Ovary (tissue), 9 donors: Measurements from ENCODE around the gene RIOX2. TPM values are rescaled to one million over a fixed set of nuclear protein-coding genes. Genes with fewer than 3 reads are reported as not detected.

Experiments used
- DNase-seq, 5 donors: peaks; one replicate each; pipeline ENCODE4 v3.0.0-alpha.2; 2019 to 2020
- H3K27ac ChIP-seq, 2 donors: fragments of 200-600 bp; one replicate each; pipeline versions ENCODE4 v1.5.1 to v1.8.0; 2019 to 2022
- H3K27me3 ChIP-seq: fragments of 200-600 bp; one replicate; pipeline ENCODE4 v1.8.0; 2022
- H3K36me3 ChIP-seq: fragments of 200-600 bp; sonication (generic); one replicate; pipeline ENCODE4 v1.5.1; 2019
- H3K4me1 ChIP-seq: one replicate; pipeline ENCODE4 v1.8.1; 2013; ENCODE audit warnings: mild to moderate bottlenecking, moderate library complexity; ENCODE audit not compliant: insufficient read depth
- H3K4me3 ChIP-seq: fragments of 200-600 bp; sonication (generic); one replicate; pipeline ENCODE4 v1.5.1; 2017
- H3K9me3 ChIP-seq, 2 donors: fragments of 200-600 bp in 1 of 2; sonication (generic) in 1 of 2; one replicate each; pipeline versions ENCODE4 v1.5.1 to v1.8.1; 2013 to 2019; ENCODE audit warnings: mild to moderate bottlenecking in 1 of 2, moderate library complexity in 1 of 2
- CTCF ChIP-seq, 3 donors: fragments of 450-650 bp in 2 of 3; fragments of 200-600 bp in 1 of 3; IDR thresholded peaks; one replicate each; pipeline versions ENCODE4 v1.5.1 to v1.8.0; 2016 to 2022; ENCODE audit warnings: antibody characterized with exemption in 3 of 3, mild to moderate bottlenecking in 1 of 3
- EP300 ChIP-seq: sonication (generic); formaldehyde crosslinking; IDR thresholded peaks from one replicate; pipeline ENCODE4 v1.6.1; 2017; ENCODE audit warnings: antibody characterized with exemption
- POLR2A ChIP-seq: fragments of 450-650 bp; IDR thresholded peaks from one replicate; pipeline ENCODE4 v1.6.1; 2017; ENCODE audit warnings: antibody characterized with exemption, mild to moderate bottlenecking, moderate library complexity
- WGBS, 3 donors: extraction: QIAGEN DNeasy Blood & Tissue Kit in 1 of 3; methylation state at CpG; one replicate each; pipeline versions ENCODE4 v1.1.5 to v1.1.7; 2013 to 2017; 5-methylcytosine and 5-hydroxymethylcytosine counted together
- intact Hi-C, 4 donors: fragments of 100-400 bp; cut with DNase I; formaldehyde crosslinking; loops; one replicate each; pipeline versions ENCODE4 v1.11.0 to v1.15.1; 2022 to 2023
- polyA plus RNA-seq, 2 donors: library from polyadenylated mRNA; stranded (reverse); fragments of 200-250 nt in 1 of 2; fragments of 350-450 nt in 1 of 2; fragmentation: Illumina TruSeq in 1 of 2; extraction: RNeasy Lipid Tissue Mini Kit (QIAGEN cat#74804) in 1 of 2; gene quantifications; one replicate each; pipeline ENCODE4 v1.2.3, GENCODE V29; 2013 to 2014
- total RNA-seq, 7 donors: library from RNA; depleted of rRNA in 2 of 7; stranded (reverse); fragments of >200 nt in 2 of 7; fragmentation: NEBNext Ultra II Directional in 3 of 7; extraction: Animal tissue kit (Norgen Biotek cat#: 25700) in 3 of 7; gene quantifications; one replicate each; pipeline versions ENCODE4 v1.1.0 to v1.2.4, GENCODE V29; 2016 to 2023
- donor health status: DM: no; HTN: no; CAD: no; lungs with moderate emphysema.
- donor health status: DM: no; HTN: no; CAD: no.
- donor health status: Bipolar disorder and iron deficiency.
- donor health status: DM: yes; HTN: yes; CAD: no.
- donor health status: DM: no; HTN: no; CAD: no.
- donor health status: DM: yes; HTN: yes; CAD: no.

The RIOX2 gene
- total and polyA plus RNA-seq, 9 donors, result 10.3 to 36.7 (median 22.7) TPM

DNA sequence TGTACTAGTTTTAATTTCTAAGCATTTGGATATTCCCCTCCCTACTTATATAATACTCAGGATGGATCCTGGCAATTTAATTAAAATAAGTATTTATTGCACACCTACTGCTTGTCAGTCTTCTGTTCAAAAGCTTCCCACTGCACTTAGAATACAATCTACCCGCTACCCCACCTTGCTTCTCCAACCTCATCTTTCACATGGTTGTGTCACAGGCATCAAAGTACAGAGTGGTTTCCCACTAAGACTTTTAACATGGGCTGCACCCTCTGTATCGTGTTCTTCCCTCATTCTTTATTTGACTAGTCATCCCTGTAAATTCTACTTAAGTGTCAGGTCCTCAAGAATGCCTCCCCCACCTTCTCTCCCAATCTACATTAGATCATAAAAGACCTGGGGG, 35.0 kb downstream of the RIOX2 start:
- Histone ChIP-seq H3K27ac (no peak overlapping the region), H3K27me3 (no peaks in the 10 kb centered on the region), H3K4me1 (no peaks in the 10 kb centered on the region), H3K9me3 (no peaks in the 10 kb centered on the region), H3K4me3 (no peak overlapping the region), H3K36me3 (no peaks in the 10 kb centered on the region)
- DNase-seq, result no peak
- WGBS, 3 donors, result 85 to 91% (median 87%) methylated on average over 2 of the region's 2 CpGs
- TF ChIP-seq POLR2A (no peak), CTCF (IDR thresholded peaks at IDR 0.05) (no peak), EP300 (no peak)
- intact Hi-C loops, result no loop called here

DNA sequence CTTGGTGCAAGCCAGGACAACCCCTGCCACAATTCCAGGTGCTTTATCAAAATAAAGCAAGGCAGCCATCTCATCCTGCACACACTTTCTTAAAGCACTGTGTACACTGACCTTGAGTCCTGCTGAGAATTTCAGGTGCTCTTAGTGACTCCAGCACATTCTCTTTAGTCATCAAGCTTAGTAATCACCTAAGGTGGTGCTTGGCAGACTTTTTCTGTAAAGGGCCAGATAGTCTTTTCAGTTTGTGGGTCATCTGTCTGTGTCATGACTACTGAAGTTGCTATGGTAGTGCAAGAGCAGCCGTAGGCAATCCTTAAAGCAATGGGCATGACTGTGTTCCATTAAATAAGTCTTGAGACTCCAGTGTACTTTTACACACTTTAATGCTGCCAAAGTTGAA, 36.4 kb downstream of the RIOX2 start:
- DNase-seq, result no peak
- H3K4me3 ChIP-seq, result no peak overlapping the region
- TF ChIP-seq CTCF (IDR thresholded peaks at IDR 0.05) (no peak), POLR2A (no peak), EP300 (no peak)
- no peaks in the 10 kb centered on the region for H3K36me3 ChIP-seq
- intact Hi-C loops, result no loop called here
- no peak overlapping the region for H3K27ac ChIP-seq
- 96 to 100% (median 97%) methylated on average over 1 of the region's 1 CpG for WGBS, 3 donors
- no peaks in the 10 kb centered on the region for H3K27me3 ChIP-seq
- no peaks in the 10 kb centered on the region for H3K4me1 ChIP-seq
- H3K9me3 ChIP-seq, result no peaks in the 10 kb centered on the region

- no peak overlapping the region for H3K4me3 ChIP-seq
- H3K27ac ChIP-seq, result no peak overlapping the region
- WGBS, 3 donors, result 85 to 94% (median 90%) methylated on average over 3 of the region's 3 CpGs
- no peaks in the 10 kb centered on the region for H3K27me3 ChIP-seq
- H3K36me3 ChIP-seq, result no peaks in the 10 kb centered on the region
- no peak for DNase-seq
- intact Hi-C loops, result no loop called here
- TF ChIP-seq POLR2A (no peak), CTCF (IDR thresholded peaks at IDR 0.05) (no peak), EP300 (no peak)
- no peaks in the 10 kb centered on the region for H3K9me3 ChIP-seq
- no peaks in the 10 kb centered on the region for H3K4me1 ChIP-seq
Observed at GRCh38 chr3:97934980-97935695, 37.1 kb downstream of the RIOX2 start.

DNA sequence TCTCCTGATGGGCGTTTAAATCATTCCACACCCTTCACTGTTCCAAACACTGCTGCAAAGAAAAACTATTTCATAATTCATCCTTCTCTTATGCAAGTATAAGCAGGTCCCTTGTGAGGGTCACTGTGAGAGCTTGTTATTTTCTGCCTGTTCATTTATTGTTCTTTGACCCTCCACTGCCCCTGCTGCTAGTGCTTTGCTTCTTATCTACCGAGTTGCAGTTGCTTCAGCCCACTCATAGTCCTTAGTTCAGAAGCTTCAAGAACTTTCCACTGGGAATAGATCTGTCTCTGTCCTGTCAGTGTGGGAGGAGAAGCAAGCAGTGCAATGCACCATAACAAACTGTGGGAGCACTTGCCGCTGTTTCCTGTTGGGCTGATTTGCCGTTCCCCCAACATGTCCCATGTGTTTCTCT, 39.8 kb downstream of the RIOX2 start:
- intact Hi-C loops, result no loop called here
- WGBS, 3 donors, result 7 to 16% (median 12%) methylated on average over 4 of the region's 4 CpGs

More for the DNA sequence above, 39.8 kb downstream of the RIOX2 start:
- Histone ChIP-seq H3K36me3 (no peaks in the 10 kb centered on the region), H3K9me3 (no peaks in the 10 kb centered on the region), H3K4me3 (no peak overlapping the region), H3K27me3 (no peaks in the 10 kb centered on the region), H3K4me1 (no peaks in the 10 kb centered on the region), H3K27ac (no peak overlapping the region)
- TF ChIP-seq CTCF (IDR thresholded peaks at IDR 0.05), result no peak
- TF ChIP-seq EP300, result no peak
- TF ChIP-seq POLR2A, result no peak
- DNase-seq, result no peak
